HG02938 (cell line): ENCODE results near the gene CDK13.

Experiments
- ATAC-seq: cut with Tn5 transposase; IDR thresholded peaks from one replicate; pipeline ENCODE4 v1.9.1; 2021; ENCODE audit warnings: mild to moderate bottlenecking, moderate library complexity; ENCODE audit not compliant: unreplicated experiment

The CDK13 gene

GRCh38 chr7:39948956-39949928 lies 814 bp upstream of the CDK13 start:
- ATAC-seq = peak; percentile 64

- ATAC-seq = no peak
These were observed 593 bp downstream of the CDK13 start for GRCh38 chr7:39950473-39951225.

- ATAC-seq = peak; percentile 24
These were observed 1.5 kb downstream of the CDK13 start for GRCh38 chr7:39951226-39952194.

- no peak for ATAC-seq
These were observed 2.3 kb downstream of the CDK13 start for GRCh38 chr7:39952374-39952773.

- ATAC-seq = no peak
These were observed 2.7 kb downstream of the CDK13 start for GRCh38 chr7:39952803-39953202.

- no peak for ATAC-seq
These were observed 4.6 kb downstream of the CDK13 start for GRCh38 chr7:39954694-39955093.

GRCh38 chr7:39958038-39958437 lies 8.0 kb downstream of the CDK13 start:
- no peak for ATAC-seq

GRCh38 chr7:39967406-39968161 lies 17.5 kb downstream of the CDK13 start:
- ATAC-seq = no peak

GRCh38 chr7:39969431-39969830 lies 19.4 kb downstream of the CDK13 start:
- no peak for ATAC-seq

GRCh38 chr7:39971924-39972323 lies 21.9 kb downstream of the CDK13 start:
- no peak for ATAC-seq

- ATAC-seq = no peak
These were observed 23.7 kb downstream of the CDK13 start for GRCh38 chr7:39973801-39974200.

- ATAC-seq = no peak
These were observed 28.3 kb downstream of the CDK13 start for GRCh38 chr7:39978230-39978934.

- ATAC-seq = no peak
These were observed 29.5 kb downstream of the CDK13 start for GRCh38 chr7:39979406-39980073.

- no peak for ATAC-seq
These were observed 35.4 kb downstream of the CDK13 start for GRCh38 chr7:39985398-39985918.

- ATAC-seq = no peak
These were observed 37.7 kb downstream of the CDK13 start for GRCh38 chr7:39987641-39988347.

GRCh38 chr7:40000734-40001315 lies 50.8 kb downstream of the CDK13 start:
- no peak for ATAC-seq

GRCh38 chr7:40001649-40002048 lies 51.6 kb downstream of the CDK13 start:
- ATAC-seq = no peak

- no peak for ATAC-seq
These were observed 53.5 kb downstream of the CDK13 start for GRCh38 chr7:40003597-40003996.
